HepG2 (cell line): ENCODE data around the gene OR2T6.

Experiments used
- BCLAF1 ChIP-seq: fragments of 450-650 bp; IDR thresholded peaks from 2 replicates; pipeline ENCODE4 v1.6.1; 2017; ENCODE audit warnings: mild to moderate bottlenecking
- BRF2 ChIP-seq: sonication (generic); formaldehyde crosslinking; IDR thresholded peaks from 2 replicates; pipeline ENCODE4 v1.8.1; 2022; ENCODE audit warnings: mild to moderate bottlenecking, missing genetic modification reagents
- EEA1 ChIP-seq: sonication (generic); formaldehyde crosslinking; IDR thresholded peaks from 2 replicates; pipeline ENCODE4 v1.5.1; 2020; ENCODE audit warnings: mild to moderate bottlenecking, missing genetic modification reagents, borderline replicate concordance
- EP300 ChIP-seq, 3 experiments: sonication (generic) in 1 of 3; formaldehyde crosslinking in 1 of 3; IDR thresholded peaks; 2 replicates each; pipeline versions ENCODE4 v1.5.1 to v1.6.1; 2011 to 2020; ENCODE audit warnings: low read depth in 2 of 3, low read length in 2 of 3, borderline replicate concordance in 1 of 3, improper control_type of control experiment in 1 of 3, mild to moderate bottlenecking in 1 of 3, missing genetic modification reagents in 1 of 3, moderate library complexity in 1 of 3
- FOXM1 ChIP-seq: sonication (generic); formaldehyde crosslinking; IDR thresholded peaks from 2 replicates; pipeline ENCODE4 v1.5.0; 2020; ENCODE audit warnings: missing genetic modification reagents
- HDAC2 ChIP-seq: sonication (generic); formaldehyde crosslinking; IDR thresholded peaks from 2 replicates; pipeline ENCODE4 v1.4.0; 2020; ENCODE audit warnings: missing genetic modification reagents
- JUND ChIP-seq: sonication (generic); formaldehyde crosslinking; IDR thresholded peaks from 2 replicates; pipeline ENCODE4 v1.8.0; 2022; ENCODE audit warnings: mild to moderate bottlenecking, missing genetic modification reagents
- SP4 ChIP-seq: sonication (generic); formaldehyde crosslinking; IDR thresholded peaks from 2 replicates; pipeline ENCODE4 v1.8.1; 2023; ENCODE audit warnings: mild to moderate bottlenecking, missing genetic modification reagents

- TF ChIP-seq HDAC2 (no peak), FOXM1 (CRISPR knock-in tag) (no peak), BCLAF1 (no peak), EEA1 (CRISPR knock-in tag) (no peak), SP4 (CRISPR knock-in tag) (no peak), BRF2 (no peak), EP300 (IDR thresholded peaks at IDR 0.05; ENCODE audit: low read depth in 2 of 2, low read length in 2 of 2) (no peak), EP300 (CRISPR knock-in tag; IDR thresholded peaks at IDR 0.05; ENCODE audit: borderline replicate concordance) (no peak), JUND (CRISPR knock-in tag) (no peak)
Observed at GRCh38 chr1:248373761-248374160, 1.8 kb upstream of the OR2T6 start.
